Cardiac muscle cell (in vitro differentiated cells and primary cell): ENCODE results near the gene ZNF568. TPM values are rescaled to one million over a fixed set of nuclear protein-coding genes. Genes with fewer than 3 reads are reported as not detected.
A peak's percentile ranks its signal among the peaks of the same experiment; 100 is the strongest.

Source experiments
- DNase-seq, 2 donors: peaks; one replicate each; pipeline versions ENCODE4 v3.0.0 to v3.0.0-alpha.2; 2010 to 2017; ENCODE audit warnings: low read depth in 1 of 2, low spot score in 1 of 2
- H3K27ac ChIP-seq: fragments of 200-600 bp; sonication (generic); 2 replicates; pipeline ENCODE4 v1.5.1; 2016
- H3K27me3 ChIP-seq: fragments of 200-600 bp; sonication (generic); 2 replicates; pipeline ENCODE4 v1.6.0; 2016; ENCODE audit warnings: control low read depth
- H3K36me3 ChIP-seq: fragments of 200-600 bp; sonication (generic); 2 replicates; pipeline ENCODE4 v1.5.1; 2016; ENCODE audit warnings: control low read depth
- H3K4me1 ChIP-seq: fragments of 200-600 bp; sonication (generic); 2 replicates; pipeline ENCODE4 v1.8.1; 2017; ENCODE audit warnings: low read depth, mild to moderate bottlenecking, mixed run types
- H3K4me3 ChIP-seq: fragments of 200-600 bp; sonication (generic); 2 replicates; pipeline ENCODE4 v1.5.1; 2016; ENCODE audit warnings: mild to moderate bottlenecking
- H3K9me3 ChIP-seq: fragments of 200-600 bp; sonication (generic); 2 replicates; pipeline ENCODE4 v1.5.1; 2017; ENCODE audit warnings: low read depth, mild to moderate bottlenecking, control low read depth
- polyA plus RNA-seq: library from polyadenylated mRNA; unstranded; fragments of >200 nt; fragmentation: Nextera tagmentation; extraction: Ambion mirVana; gene quantifications from 2 replicates; pipeline ENCODE4 v1.2.1, GENCODE V29; 2016
- total RNA-seq: library from RNA; depleted of rRNA; stranded (reverse); fragments of >200 nt; gene quantifications from 2 replicates; pipeline ENCODE4 v1.2.3, GENCODE V29; 2016
- TF ChIP-seq, protein P1 (sequence below): IDR thresholded peaks from 2 replicates; pipeline ENCODE4 v1.5.1; 2012; ENCODE audit warnings: low read depth, mild to moderate bottlenecking, low read length

Gene ZNF568
- total RNA-seq (11.5 and 16.6 TPM in 2 replicates), polyA plus RNA-seq (11.7 and 17.1 TPM in 2 replicates)

- DNase-seq: peak; percentile 90 to 93
- H3K27me3 ChIP-seq: no peaks in the 10 kb centered on the region
- H3K4me1 ChIP-seq: no peaks in the 10 kb centered on the region
- H3K36me3 ChIP-seq: peaks cover 7% of the 10 kb centered on the region
- H3K4me3 ChIP-seq: peak within 1 kb of the TSS; percentile 87
- TF ChIP-seq, protein P1, sequence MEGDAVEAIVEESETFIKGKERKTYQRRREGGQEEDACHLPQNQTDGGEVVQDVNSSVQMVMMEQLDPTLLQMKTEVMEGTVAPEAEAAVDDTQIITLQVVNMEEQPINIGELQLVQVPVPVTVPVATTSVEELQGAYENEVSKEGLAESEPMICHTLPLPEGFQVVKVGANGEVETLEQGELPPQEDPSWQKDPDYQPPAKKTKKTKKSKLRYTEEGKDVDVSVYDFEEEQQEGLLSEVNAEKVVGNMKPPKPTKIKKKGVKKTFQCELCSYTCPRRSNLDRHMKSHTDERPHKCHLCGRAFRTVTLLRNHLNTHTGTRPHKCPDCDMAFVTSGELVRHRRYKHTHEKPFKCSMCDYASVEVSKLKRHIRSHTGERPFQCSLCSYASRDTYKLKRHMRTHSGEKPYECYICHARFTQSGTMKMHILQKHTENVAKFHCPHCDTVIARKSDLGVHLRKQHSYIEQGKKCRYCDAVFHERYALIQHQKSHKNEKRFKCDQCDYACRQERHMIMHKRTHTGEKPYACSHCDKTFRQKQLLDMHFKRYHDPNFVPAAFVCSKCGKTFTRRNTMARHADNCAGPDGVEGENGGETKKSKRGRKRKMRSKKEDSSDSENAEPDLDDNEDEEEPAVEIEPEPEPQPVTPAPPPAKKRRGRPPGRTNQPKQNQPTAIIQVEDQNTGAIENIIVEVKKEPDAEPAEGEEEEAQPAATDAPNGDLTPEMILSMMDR: peak; percentile 74
- H3K27ac ChIP-seq: peak within 1 kb of the TSS; percentile 91
- H3K9me3 ChIP-seq: no peaks in the 10 kb centered on the region
These were observed at the start of gene ZNF568, which contains the start of gene ZNF829 for GRCh38 chr19:36915992-36916830. TSS of gene ZNF568 (plus strand) at chr19:36916332. CDS start at chr19:36922771, 6,439 bp downstream. TSS of gene ZNF829 (minus strand) at chr19:36916291. CDS start at chr19:36915167, 1,124 bp downstream.

DNA sequence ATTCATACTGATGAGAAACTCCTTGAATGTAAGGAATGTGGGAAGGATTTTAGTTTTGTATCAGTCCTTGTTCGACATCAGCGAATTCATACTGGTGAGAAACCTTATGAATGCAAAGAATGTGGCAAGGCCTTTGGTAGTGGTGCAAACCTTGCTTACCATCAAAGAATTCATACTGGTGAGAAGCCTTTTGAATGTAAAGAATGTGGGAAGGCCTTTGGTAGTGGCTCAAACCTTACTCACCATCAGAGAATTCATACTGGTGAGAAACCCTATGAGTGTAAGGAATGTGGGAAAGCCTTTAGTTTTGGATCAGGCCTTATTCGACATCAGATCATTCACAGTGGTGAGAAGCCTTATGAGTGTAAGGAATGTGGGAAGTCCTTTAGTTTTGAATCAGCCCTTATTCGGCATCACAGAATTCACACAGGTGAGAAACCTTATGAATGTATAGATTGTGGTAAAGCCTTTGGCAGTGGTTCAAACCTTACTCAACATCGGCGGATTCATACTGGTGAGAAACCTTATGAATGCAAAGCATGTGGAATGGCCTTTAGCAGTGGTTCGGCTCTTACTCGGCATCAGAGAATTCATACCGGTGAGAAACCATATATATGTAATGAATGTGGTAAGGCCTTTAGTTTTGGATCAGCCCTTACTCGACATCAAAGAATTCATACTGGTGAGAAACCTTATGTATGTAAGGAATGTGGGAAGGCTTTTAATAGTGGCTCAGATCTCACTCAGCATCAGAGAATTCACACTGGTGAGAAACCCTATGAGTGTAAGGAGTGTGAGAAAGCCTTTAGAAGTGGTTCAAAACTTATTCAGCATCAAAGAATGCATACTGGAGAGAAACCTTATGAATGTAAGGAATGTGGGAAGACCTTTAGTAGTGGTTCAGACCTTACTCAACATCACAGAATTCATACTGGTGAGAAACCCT, 38.9 kb upstream of the ZNF568 start:
- H3K36me3 ChIP-seq: peaks cover 16% of the 10 kb centered on the region
- no peak overlapping the region for H3K27ac ChIP-seq
- DNase-seq: peak in 1 of 2 donors; percentile 2
- H3K4me1 ChIP-seq: no peaks in the 10 kb centered on the region
- TF ChIP-seq, protein P1: no peak
- H3K27me3 ChIP-seq: no peaks in the 10 kb centered on the region
- peaks cover 18% of the 10 kb centered on the region for H3K9me3 ChIP-seq
- H3K4me3 ChIP-seq: no peak overlapping the region

DNA sequence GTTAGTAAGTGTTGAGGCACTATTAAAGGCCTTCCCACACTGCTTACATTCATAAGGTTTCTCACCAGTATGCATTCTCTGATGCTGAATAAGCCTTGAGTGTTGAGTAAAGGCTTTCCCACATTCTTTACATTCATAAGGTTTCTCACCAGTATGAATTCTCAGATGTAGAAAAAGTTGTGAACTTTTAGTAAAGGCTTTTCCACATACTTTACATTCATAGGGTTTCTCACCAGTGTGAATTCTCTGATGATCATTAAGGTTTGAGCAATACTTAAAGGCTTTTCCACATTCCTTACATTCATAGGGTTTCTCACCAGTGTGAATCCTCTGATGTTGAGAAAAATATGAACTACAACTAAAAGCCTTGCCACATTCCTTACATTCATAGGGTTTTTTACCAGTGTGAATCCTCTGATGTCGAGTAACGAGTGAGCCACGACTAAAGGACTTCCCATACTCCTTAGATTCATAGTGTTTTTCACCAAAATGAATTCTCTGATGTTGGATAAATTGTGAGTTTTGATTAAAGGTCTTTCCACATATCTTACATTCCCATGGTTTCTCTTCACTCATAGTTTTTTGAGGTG, 24.3 kb upstream of the ZNF568 start:
- peaks cover 15% of the 10 kb centered on the region for H3K9me3 ChIP-seq
- H3K36me3 ChIP-seq: peaks cover 22% of the 10 kb centered on the region
- H3K27me3 ChIP-seq: no peaks in the 10 kb centered on the region
- H3K4me1 ChIP-seq: no peaks in the 10 kb centered on the region
- no peak overlapping the region for H3K27ac ChIP-seq
- TF ChIP-seq, protein P1: no peak
- no peak overlapping the region for H3K4me3 ChIP-seq
- no peak for DNase-seq

- H3K36me3 ChIP-seq: peaks cover 22% of the 10 kb centered on the region
- no peaks in the 10 kb centered on the region for H3K4me1 ChIP-seq
- peaks cover 18% of the 10 kb centered on the region for H3K9me3 ChIP-seq
- TF ChIP-seq, protein P1: no peak
- H3K4me3 ChIP-seq: no peak overlapping the region
- DNase-seq: no peak
- no peaks in the 10 kb centered on the region for H3K27me3 ChIP-seq
- no peak overlapping the region for H3K27ac ChIP-seq
These were observed 21.2 kb upstream of the ZNF568 start for GRCh38 chr19:36894849-36895383.

- TF ChIP-seq, protein P1: no peak
- Histone ChIP-seq H3K27ac (no peak overlapping the region), H3K4me1 (no peaks in the 10 kb centered on the region), H3K36me3 (peaks cover 3% of the 10 kb centered on the region), H3K4me3 (no peak overlapping the region), H3K27me3 (no peaks in the 10 kb centered on the region), H3K9me3 (peaks cover 3% of the 10 kb centered on the region)
- no peak for DNase-seq
These were observed 17.7 kb upstream of the ZNF568 start for GRCh38 chr19:36898422-36898821.
